DOHH2 (cell line): ENCODE measurements around the gene COL20A1.

Experiments used
- EZH2phosphoT487 ChIP-seq: fragments of 200-600 bp; sonication (generic); IDR thresholded peaks from 2 replicates; pipeline ENCODE4 v1.6.1; 2017; ENCODE audit warnings: borderline replicate concordance, mild to moderate bottlenecking, antibody characterized with exemption, low read length, moderate library complexity, mixed read lengths
- TF ChIP-seq, protein P1 (sequence below): fragments of 200-600 bp; sonication (generic); IDR thresholded peaks from one replicate; pipeline ENCODE4 v1.5.1; 2014; ENCODE audit warnings: antibody characterized with exemption, mild to moderate bottlenecking, low read depth, low read length; ENCODE audit not compliant: poor library complexity, severe bottlenecking

DNA sequence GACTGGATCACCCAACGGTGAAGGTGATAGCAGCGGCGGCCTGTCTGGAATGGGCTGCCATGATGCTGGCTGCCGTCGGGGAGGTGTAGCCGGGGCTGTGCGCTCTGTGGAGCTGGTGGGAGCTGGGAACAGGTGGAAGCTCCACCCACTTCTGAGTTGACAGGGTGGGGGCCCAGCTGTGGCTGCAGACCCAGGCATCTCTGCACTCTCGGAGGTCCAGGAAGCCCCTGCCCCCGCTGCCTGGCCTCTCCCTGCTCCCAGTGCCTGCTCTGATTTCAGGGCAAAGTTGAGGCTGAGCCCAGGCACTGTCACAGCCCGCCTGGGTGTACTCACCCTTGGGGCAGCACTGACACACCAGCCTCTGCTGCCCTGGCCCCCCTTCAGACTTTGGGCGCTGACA is 86.3 kb downstream of the COL20A1 start:
- TF ChIP-seq, protein P1, sequence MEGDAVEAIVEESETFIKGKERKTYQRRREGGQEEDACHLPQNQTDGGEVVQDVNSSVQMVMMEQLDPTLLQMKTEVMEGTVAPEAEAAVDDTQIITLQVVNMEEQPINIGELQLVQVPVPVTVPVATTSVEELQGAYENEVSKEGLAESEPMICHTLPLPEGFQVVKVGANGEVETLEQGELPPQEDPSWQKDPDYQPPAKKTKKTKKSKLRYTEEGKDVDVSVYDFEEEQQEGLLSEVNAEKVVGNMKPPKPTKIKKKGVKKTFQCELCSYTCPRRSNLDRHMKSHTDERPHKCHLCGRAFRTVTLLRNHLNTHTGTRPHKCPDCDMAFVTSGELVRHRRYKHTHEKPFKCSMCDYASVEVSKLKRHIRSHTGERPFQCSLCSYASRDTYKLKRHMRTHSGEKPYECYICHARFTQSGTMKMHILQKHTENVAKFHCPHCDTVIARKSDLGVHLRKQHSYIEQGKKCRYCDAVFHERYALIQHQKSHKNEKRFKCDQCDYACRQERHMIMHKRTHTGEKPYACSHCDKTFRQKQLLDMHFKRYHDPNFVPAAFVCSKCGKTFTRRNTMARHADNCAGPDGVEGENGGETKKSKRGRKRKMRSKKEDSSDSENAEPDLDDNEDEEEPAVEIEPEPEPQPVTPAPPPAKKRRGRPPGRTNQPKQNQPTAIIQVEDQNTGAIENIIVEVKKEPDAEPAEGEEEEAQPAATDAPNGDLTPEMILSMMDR = no peak
- no peak for TF ChIP-seq EZH2phosphoT487
